ENCODE results near the gene CDH20.

GRCh38 chr18:61489334-61489733 is 156.1 kb downstream of the CDH20 start:
- TF ChIP-seq CTCF (conservative IDR thresholded peaks at IDR 0.05; ENCODE audit: low read depth, low read length) (no peak), EZH2 (IDR thresholded peaks at IDR 0.05; ENCODE audit: low read length, unreplicated experiment) (no peak)
